HG03039 (cell line): ENCODE results near the gene SLC4A4.
A peak's percentile ranks its signal among the peaks of the same experiment; 100 is the strongest.

ENCODE experiments used
- ATAC-seq: cut with Tn5 transposase; IDR thresholded peaks from one replicate; pipeline ENCODE4 v1.9.1; 2021; ENCODE audit warnings: mild to moderate bottlenecking, moderate library complexity; ENCODE audit not compliant: unreplicated experiment

The SLC4A4 gene

GRCh38 chr4:71338846-71339593 is at the start of gene SLC4A4:
Gene SLC4A4, plus strand, starts transcription at chr4:71339020.
- ATAC-seq: peak; percentile 100

GRCh38 chr4:71290074-71290473 is 48.7 kb upstream of the SLC4A4 start:
- ATAC-seq: no peak

GRCh38 chr4:71290476-71290875 is 48.3 kb upstream of the SLC4A4 start:
- ATAC-seq: no peak

- ATAC-seq: no peak
These were observed 46.6 kb upstream of the SLC4A4 start for GRCh38 chr4:71292228-71292627.

GRCh38 chr4:71293705-71294104 is 45.1 kb upstream of the SLC4A4 start:
- no peak for ATAC-seq

- no peak for ATAC-seq
These were observed 44.5 kb upstream of the SLC4A4 start for GRCh38 chr4:71294301-71294700.

DNA sequence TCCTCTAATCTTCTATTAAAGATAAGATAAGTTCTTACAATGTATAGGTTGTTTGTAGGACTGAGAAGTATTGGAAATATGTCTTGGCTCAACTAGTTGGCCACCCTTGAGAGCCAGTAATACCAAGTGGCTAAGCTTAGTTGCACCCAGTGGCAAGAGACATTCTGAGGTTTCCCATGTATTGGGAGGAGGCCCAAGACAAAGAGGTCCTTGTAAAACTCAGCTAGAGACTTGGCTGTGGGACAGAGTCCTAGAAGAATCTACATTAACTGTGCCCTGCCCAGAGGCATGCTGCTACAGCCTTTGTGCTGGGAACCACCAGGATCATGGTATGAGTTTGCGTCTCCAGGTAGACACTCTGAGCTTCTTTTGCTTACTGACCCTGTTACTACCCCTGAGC is 41.9 kb upstream of the SLC4A4 start:
- no peak for ATAC-seq

DNA sequence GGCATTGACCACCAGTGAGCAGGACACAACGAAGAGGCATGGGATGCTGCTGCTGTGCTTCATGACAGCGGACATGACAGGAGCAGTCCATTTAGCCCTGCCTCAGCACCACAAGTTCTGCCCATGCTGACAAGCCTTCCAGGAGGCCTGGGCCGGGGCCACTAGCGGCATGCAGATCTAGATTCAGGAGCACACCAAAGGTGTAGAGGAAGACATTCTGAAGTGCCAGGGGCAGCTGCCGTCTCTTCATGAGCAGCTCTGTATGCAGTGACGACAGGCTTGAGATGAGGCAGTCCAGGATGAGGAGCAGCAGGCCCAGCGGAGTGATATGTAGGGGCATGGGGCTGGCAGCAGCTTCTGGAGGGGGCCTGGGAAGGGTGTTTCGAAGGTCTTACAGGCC is 38.5 kb upstream of the SLC4A4 start:
- no peak for ATAC-seq

- no peak for ATAC-seq
These were observed 37.9 kb upstream of the SLC4A4 start for GRCh38 chr4:71300964-71301363.

DNA sequence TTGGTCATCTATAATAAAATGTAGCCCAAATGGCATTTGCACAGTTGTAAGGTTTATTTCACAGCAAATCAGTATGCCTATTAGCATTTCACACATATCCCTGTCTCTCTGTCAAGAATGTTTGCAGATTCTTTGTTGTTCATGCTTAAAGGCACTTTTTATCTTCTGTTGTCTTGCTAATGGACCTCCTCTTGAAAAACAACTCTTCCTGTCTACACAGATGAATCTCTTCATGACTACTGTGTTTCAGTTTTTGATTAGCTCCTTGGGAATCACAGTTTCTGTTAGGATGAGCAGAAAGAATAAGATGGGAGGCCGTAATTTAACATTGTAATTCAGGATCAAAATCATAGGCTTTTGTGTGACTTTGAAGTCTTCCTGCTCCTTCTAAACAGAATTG is 35.5 kb upstream of the SLC4A4 start:
- no peak for ATAC-seq

DNA sequence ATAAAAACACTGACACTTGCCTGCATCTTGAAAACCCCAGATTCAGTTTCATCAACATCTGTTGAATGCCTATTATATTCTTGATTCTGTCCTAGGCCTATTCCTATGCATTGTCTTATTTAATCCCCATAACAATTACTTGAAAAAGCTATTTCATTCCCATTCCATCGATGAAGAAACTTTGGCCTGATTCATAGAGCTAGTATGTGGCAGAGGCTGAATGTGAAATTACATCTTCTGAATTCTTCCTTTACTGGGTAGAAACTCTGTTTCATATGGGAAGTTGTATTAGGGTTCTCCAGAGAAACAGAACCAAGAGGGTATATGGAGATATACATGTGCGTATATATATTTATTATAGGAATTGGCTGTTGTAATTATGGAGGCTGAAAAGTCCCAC is 35.0 kb upstream of the SLC4A4 start:
- ATAC-seq: no peak

- no peak for ATAC-seq
These were observed 34.5 kb upstream of the SLC4A4 start for GRCh38 chr4:71304289-71304850.

DNA sequence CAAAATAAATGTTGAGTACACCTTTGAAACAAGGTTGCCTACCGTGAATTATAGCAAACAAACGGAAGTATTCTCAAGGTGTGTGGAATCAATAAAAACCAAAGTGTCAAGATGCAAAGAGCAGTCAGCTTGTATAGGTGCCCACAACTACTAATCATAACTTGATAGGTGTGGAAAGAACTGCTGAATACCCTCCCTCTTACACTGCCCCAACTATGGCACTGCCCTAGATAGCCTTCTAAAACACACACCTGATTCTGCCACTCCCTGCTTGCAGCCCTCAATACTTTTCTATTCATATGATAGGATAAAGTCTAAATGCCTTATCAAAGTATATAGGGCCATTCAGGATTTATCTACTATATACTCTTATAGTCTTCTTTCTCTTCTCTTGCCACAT is 31.1 kb upstream of the SLC4A4 start:
- ATAC-seq: no peak

- no peak for ATAC-seq
These were observed 16.4 kb upstream of the SLC4A4 start for GRCh38 chr4:71322425-71322824.

DNA sequence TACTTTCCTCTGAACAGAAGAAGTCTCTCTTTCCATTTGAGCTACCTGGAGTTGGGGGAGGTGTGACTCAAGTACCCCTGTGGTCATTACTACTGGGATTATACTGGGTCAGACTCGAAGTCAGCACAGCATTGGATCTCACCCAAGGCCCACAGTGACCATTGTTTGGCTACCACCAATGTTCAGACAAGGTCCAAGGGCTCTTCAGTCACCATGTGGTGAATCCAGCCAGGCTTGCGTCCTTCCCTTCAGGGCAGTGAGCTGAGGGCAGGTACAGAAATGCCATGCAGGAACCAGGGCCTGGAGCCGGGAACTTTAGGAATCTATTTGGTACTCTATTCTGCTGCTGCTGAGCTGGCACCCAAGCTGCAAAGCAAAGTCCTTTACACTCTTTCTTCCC is 5.5 kb upstream of the SLC4A4 start:
- ATAC-seq: no peak

DNA sequence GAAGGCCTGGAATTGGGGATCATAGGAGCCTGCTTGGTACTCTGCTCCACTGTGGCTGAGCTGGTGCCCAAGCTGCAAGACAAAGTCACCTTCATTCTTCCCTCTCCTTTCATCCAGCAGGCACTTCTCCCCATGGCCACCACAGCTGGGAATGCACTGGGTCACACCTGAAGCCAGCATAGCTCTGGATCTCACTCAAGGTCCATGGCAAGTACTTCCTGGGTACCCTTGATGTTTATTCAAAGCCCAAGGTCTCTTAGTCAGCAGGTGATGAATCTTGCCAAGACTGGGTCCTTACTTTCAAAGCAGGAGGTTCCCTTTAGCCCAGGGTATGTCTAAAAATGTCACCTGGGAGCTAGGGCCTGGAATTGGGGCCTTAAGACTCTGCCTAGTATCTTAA is 4.9 kb upstream of the SLC4A4 start:
- no peak for ATAC-seq

DNA sequence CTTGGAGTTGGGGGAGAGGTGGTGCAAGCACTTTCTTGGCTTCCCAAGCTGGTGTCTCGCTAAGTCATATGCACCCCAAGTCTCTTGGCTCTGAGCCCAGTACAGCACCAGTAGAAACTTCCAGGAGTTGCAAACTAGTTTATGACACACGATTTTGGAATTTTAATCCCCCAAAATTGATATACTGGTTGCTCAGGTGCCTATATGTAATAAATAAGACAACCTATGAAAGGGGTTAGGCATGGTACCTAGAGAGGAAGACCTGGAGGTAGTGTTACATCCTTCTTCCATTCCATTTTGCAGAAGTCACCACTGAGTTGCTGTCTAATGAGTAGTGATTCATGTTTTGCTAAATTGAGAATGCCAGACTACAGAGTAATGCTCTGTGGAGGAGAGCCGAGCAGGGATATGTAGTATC is 4.3 kb upstream of the SLC4A4 start:
- ATAC-seq: no peak

GRCh38 chr4:71343670-71344466 is 5.0 kb downstream of the SLC4A4 start:
- no peak for ATAC-seq

DNA sequence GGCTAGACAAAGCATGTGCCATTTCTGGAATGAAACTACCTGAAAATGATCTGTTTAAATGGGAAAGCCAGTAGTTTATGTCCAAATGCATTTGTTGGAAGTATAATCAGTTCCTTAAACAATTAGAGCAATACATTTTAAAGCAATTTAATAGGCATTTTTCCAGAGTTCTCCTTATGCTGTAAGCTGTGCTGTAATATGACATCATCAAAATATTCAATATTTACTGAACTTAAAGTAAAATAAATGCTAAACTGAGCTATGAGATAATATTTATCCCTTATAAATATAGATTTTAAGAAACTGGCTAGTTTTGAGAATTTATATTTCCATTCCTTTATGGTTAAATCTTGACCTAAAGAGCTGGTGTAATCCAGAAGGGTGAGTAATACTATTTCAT is 7.9 kb downstream of the SLC4A4 start:
- ATAC-seq: no peak

DNA sequence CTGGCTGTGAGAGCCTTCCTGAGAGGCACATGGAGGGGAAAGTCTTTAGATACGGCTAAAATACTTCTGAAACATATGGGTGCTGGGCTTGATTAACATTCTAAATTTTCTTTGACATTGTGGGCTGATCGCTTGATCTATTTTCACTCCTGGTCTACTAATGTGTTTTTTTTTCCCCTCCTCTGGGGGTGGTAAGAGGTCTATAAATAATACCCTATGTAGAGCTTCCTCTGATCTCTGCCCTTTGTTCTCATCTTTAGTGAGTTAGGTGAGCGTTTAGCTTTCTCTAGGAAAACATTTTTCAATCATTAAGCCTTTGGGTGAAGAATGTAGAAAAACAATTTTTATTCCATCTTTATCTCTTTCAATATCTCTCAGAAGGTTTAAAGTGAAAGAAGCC is 9.8 kb downstream of the SLC4A4 start:
- ATAC-seq: no peak

DNA sequence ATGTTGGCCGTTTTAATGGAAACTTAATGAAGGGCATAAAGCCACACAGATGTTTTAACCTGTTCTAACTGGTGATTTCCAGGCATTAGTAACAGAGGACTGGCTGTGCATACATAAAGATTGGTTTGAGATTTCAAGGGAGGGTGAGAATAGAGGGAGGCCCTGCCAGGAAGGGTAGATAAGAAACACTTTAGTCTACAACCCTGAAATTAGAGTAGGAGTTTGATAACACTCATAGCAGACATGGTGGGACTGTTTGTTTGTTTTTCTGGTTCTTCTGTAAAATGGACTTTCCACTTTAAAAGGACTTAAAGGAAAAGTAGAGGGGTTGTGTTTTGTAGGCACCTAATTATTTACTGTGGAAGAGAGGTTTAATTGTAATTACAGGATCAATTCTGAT is 16.2 kb downstream of the SLC4A4 start:
- no peak for ATAC-seq

- no peak for ATAC-seq
These were observed 17.2 kb downstream of the SLC4A4 start for GRCh38 chr4:71355971-71356370.
